HG03439 (cell line): ENCODE data around the gene SBDS.
A peak's percentile ranks its signal among the peaks of the same experiment; 100 is the strongest.
"Not testable (repeated sequence)": the region's sequence is repeated elsewhere in the genome, so short reads cannot be mapped to it uniquely, and the experiment has no call there.

Experiments
- ATAC-seq: cut with Tn5 transposase; IDR thresholded peaks from one replicate; pipeline ENCODE4 v1.9.1; 2021; ENCODE audit warnings: mild to moderate bottlenecking, moderate library complexity; ENCODE audit not compliant: unreplicated experiment

Gene SBDS

GRCh38 chr7:66995050-66995776 is at the start of gene SBDS:
TSS of gene SBDS (minus strand) at chr7:66995586. CDS start at chr7:66995417, 169 bp downstream.
- ATAC-seq, result peak; percentile 69

- not testable (repeated sequence) for ATAC-seq
Observed at GRCh38 chr7:67043559-67043930, 48.2 kb upstream of the SBDS start.

- not testable (repeated sequence) for ATAC-seq
Observed at GRCh38 chr7:67042781-67043558, 47.6 kb upstream of the SBDS start.

DNA sequence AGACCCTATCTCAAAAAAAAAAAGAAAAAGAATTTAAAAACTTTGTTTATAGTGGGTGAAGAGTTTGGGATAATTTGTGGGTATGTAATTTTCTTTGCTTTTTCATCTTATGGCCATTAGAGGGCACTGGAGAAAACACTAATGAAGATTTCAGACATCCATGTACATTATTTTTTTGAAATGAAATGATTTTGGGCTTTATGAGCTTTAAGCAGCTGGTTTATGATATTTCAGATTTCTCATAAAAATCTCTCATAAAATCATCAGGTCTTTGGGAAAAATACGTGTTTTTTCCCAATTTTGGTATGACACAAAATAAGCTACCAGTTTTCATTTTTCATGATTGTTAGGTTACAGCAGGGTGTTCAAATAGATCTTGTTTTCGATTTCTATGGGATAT is 45.4 kb upstream of the SBDS start:
- not testable (repeated sequence) for ATAC-seq

GRCh38 chr7:67036432-67037395 is 41.3 kb upstream of the SBDS start:
- ATAC-seq, result not testable (repeated sequence)

DNA sequence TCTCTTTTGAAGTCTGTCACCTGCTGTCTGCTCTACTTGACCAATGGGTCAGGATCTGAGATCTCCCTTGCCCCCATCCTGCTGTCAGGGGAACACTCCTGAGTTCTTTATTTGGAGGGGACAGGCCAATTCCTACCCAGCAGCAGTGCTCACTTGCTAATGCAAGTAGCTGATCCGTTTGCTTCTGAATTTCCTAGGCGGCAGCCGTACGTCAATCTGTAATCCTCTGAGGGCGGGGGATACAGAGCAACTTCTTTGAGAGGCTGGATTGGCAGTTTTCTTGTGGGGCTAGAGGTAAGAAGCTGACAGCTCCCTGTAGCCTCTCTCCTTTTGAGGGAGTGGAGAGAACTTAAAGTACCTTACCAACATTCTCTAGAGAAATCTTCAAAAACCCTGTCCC is 37.9 kb upstream of the SBDS start:
- no peak for ATAC-seq

GRCh38 chr7:67031685-67032084 is 36.3 kb upstream of the SBDS start:
- ATAC-seq, result not testable (repeated sequence)

- not testable (repeated sequence) for ATAC-seq
Observed at GRCh38 chr7:67025459-67025858, 30.1 kb upstream of the SBDS start.

DNA sequence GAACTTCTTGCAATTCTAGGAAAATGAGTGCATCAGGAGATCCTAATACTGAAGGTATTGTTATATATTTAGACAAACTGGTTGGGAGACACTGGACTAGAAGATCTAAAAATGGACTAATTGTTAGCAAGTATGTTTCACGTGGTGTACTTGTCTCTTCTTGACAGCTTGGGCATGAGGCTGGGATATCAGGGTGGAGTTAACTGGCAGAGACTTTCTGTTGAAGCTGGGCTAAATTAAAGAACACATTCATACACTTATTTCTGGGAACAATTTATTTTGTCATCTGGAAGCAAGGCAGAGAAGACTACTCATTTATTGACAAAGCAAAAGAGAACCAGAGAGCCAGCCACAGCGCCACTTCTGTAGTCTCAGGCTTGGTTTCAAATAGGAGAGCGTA is 27.1 kb upstream of the SBDS start:
- ATAC-seq, result no peak

DNA sequence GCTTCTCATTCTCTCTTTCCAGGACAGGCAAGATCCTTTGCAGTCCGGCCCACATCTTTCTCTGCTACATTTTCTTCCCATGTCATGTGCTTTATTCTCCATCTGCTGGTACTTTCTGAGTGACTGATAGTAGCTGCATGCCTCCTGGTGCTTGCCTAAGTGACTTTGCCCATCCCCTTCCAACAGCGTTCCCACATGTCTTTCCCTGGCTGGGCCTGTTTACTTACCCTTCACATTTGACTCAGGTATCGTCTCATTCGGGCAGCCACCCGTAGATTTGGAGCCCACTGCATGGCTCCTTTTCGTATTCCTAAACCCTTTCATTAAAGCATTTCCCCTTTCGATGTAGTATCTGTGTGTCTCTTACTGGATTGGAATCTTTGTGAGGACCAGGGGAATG is 25.9 kb upstream of the SBDS start:
- ATAC-seq, result no peak

DNA sequence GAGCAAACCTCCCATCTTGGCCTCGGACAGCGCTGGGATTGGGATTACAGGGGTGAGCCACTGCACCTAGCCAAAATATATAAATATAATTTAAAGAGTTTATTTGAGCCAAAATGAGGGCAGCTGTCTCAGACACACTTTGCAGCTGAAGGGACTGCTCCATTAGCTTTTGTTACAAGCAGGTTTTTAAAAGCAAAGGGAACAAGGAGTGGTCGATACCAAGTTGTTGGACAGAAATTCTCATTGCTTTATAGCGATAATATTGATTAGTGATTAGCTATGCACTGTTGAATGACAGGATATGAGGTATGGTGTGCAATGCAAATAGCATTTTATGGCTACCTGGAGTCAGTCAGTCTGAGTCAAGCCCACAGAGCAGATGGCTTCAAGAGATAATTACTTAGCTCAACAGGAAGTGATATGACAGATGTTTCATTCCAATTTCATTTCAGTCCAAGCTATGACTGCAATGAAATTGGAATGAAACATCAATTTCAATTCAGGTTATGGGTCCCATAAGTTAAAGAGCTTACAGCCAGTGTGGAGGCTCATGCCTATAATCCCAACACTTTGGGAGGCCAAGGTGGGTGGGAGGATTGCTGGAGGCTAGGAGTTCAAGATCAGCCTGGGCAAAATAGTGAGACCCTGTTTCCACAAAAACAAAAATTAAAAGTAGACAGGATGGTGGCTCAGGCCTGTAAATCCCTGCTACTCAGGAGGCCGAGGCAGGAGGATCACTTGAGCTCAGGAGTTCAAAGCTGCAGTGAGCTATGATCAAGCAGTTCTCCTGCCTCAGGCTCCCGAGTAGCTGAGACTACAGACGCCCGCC is 24.4 kb upstream of the SBDS start:
- ATAC-seq, result no peak

- no peak for ATAC-seq
Observed at GRCh38 chr7:67018940-67019339, 23.6 kb upstream of the SBDS start.

DNA sequence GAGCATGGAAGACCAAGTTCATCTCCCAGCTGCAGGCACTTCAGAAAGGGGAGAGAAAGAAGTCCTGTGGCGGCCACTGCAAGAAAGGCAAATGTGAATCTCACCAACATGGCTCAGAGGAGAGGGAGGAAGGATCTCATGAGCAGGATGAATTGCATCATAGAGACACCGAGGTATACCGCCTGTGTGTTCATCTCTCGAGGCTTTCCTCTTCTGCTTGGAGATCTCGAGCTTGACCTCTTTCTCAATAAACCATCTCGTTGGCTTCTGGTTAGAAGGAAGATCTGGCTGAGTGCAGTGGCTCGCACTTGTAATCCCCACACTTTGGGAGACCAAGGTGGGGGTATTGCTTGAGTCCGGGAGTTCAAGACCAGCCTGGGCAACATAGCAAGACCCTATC is 22.6 kb upstream of the SBDS start:
- not testable (repeated sequence) for ATAC-seq

GRCh38 chr7:67014076-67014622 is 18.8 kb upstream of the SBDS start:
- ATAC-seq, result not testable (repeated sequence)

DNA sequence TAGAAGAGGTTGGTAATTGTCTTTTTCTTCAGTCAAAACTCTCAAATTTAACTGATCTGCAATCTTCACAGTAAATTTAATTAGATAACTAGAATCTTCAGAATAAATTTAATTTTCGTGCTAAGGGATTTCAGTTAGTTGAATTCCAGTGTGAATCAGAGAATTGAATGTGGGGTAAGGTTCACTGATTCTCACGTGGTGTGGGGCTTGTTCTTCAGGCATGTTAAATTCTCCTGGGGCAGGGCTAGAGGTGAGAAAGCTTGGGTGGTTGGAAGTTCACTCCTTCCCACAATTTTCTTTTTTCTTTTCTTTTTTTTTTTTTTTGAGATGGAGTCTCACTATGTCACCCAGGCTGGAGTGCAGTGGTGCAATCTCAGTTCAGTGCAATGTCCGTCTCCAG is 14.3 kb upstream of the SBDS start:
- not testable (repeated sequence) for ATAC-seq

DNA sequence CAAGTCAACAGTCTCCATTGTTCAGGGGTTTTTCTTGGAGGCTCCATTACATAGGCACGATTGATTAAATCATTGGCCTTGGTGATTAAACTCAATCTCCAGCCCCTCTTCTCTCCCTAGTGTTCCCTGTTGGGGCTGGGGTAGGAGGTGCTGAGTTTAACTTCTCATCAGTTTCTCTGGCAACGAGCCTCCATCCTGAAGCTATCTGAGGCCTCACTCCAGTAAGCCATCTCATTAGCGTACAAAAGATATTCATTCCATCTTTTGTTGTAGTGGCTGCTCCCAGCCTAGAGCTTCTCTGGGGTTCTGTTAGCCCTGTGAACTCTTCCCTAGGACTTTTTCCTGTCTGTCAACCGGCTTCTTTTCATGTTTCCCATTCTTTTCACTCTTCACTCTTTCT is 12.9 kb upstream of the SBDS start:
- no peak for ATAC-seq

GRCh38 chr7:67006965-67007364 is 11.6 kb upstream of the SBDS start:
- no peak for ATAC-seq

- not testable (repeated sequence) for ATAC-seq
Observed at GRCh38 chr7:67004145-67004544, 8.8 kb upstream of the SBDS start.

DNA sequence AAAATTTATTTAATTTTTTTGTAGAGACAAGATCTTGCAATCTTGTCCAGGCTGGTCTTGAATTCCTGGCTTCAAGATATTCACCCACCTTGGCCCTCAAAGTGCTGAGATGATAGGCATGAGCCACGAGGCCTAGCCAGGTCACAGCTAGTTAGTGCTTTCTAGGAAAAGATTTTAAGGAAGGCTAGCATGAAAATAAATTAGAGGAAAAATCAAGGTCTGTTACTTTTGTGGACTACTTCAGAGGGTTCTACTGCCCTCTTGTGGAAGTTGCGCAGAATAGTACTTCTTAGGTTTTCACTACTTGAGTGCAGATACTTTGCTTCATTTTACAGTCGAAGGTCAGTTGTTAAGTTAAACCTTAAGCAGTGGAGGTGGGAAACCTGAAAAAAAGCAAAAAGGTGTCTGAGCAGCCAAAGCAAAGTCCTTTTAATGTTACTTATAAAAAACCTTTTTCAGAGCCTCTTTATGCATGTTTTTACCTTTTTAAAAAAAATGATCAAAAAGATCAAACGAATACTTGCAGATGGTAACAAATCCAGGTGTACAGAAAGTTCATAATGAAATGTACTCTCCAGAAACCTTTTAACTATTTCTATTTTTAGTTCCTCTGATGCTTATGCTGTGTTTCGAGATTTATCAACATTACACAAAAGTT is 5.3 kb upstream of the SBDS start:
- not testable (repeated sequence) for ATAC-seq
